SK-N-MC (cell line): ENCODE measurements around the gene TMEM271.

Source experiments
- EZH2 ChIP-seq: fragments of 200-600 bp; sonication (generic); IDR thresholded peaks from one replicate; pipeline ENCODE4 v1.6.1; 2017; ENCODE audit warnings: antibody characterized with exemption
- FOXP2 ChIP-seq: optimal IDR thresholded peaks from 2 replicates; pipeline ENCODE3; 2011; ENCODE audit warnings: mild to moderate bottlenecking, moderate library complexity; ENCODE audit not compliant: insufficient read depth; ENCODE audit errors: extremely low read length, control extremely low read depth
- POLR2AphosphoS5 ChIP-seq: IDR thresholded peaks from 2 replicates; pipeline ENCODE4 v1.6.1; 2012; ENCODE audit warnings: mild to moderate bottlenecking, low read depth, low read length, borderline replicate concordance

DNA sequence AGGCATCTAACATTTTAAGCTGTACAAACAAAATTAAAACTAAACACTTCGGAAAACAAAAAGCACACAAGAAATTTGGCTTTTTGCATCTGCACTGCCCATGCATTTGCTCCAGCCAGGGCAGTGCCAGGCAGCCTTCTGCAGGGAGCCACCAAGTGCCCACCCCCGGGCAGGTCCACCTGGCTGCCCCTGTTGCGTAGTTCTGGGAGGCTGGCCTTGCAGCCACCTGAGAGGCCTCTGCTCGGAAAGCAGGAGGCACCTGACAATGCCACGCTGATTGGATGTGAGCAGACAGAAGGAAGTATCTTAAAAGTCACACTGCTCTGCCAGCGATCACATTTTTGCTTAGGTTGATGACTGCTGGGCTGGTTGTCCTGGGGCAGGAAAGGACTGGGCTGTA lies 3.5 kb downstream of the TMEM271 start:
- TF ChIP-seq EZH2 (no peak), POLR2AphosphoS5 (no peak), FOXP2 (no peak)
